ENCODE measurements around the gene TTLL6.
"Not testable (repeated sequence)": the region's sequence is repeated elsewhere in the genome, so short reads cannot be mapped to it uniquely, and the experiment has no call there.

TTLL6 gene

GRCh38 chr17:48718761-48719641 lies 98.0 kb downstream of the TTLL6 start:
- no peaks in the 10 kb centered on the region for H3K27me3 ChIP-seq (ENCODE audit: low read depth, low read length)
- no peak overlapping the region for H3K4me2 ChIP-seq (ENCODE audit: low read length)
- H3K9ac ChIP-seq (ENCODE audit: low read length), result no peak overlapping the region
- no peak for TF ChIP-seq EZH2phosphoT487 (IDR thresholded peaks at IDR 0.05; ENCODE audit: low read depth)
- TF ChIP-seq CTCF (IDR thresholded peaks at IDR 0.05; ENCODE audit: low read depth, low read length), result no peak
- H3K9me3 ChIP-seq (ENCODE audit: insufficient read depth, low read length), result no peaks in the 10 kb centered on the region
- no peak overlapping the region for H2AFZ ChIP-seq (ENCODE audit: low read depth, low read length)
- no peaks in the 10 kb centered on the region for H3K36me3 ChIP-seq (replicated peaks; ENCODE audit: low read depth, low read length)
- H4K20me1 ChIP-seq (ENCODE audit: insufficient read depth, low read length), result no peaks in the 10 kb centered on the region
- no peaks in the 10 kb centered on the region for H3K79me2 ChIP-seq (ENCODE audit: low read length)
- H3K4me1 ChIP-seq (ENCODE audit: low read length), result peaks cover 7% of the 10 kb centered on the region
- no peak overlapping the region for H3K4me3 ChIP-seq (ENCODE audit: low read length)
- no peak overlapping the region for H3K27ac ChIP-seq (ENCODE audit: low read length)

- no peaks in the 10 kb centered on the region for H3K9me3 ChIP-seq (ENCODE audit: insufficient read depth, low read length)
- peaks cover 7% of the 10 kb centered on the region for H3K4me1 ChIP-seq (ENCODE audit: low read length)
- no peak overlapping the region for H3K4me2 ChIP-seq (ENCODE audit: low read length)
- H3K27me3 ChIP-seq (ENCODE audit: low read depth, low read length), result no peaks in the 10 kb centered on the region
- no peak overlapping the region for H3K27ac ChIP-seq (ENCODE audit: low read length)
- H3K79me2 ChIP-seq (ENCODE audit: low read length), result no peaks in the 10 kb centered on the region
- no peaks in the 10 kb centered on the region for H3K36me3 ChIP-seq (replicated peaks; ENCODE audit: low read depth, low read length)
- H3K9ac ChIP-seq (ENCODE audit: low read length), result no peak overlapping the region
- H2AFZ ChIP-seq (ENCODE audit: low read depth, low read length), result no peak overlapping the region
- H4K20me1 ChIP-seq (ENCODE audit: insufficient read depth, low read length), result no peaks in the 10 kb centered on the region
- no peak overlapping the region for H3K4me3 ChIP-seq (ENCODE audit: low read length)
- TF ChIP-seq CTCF (IDR thresholded peaks at IDR 0.05; ENCODE audit: low read depth, low read length), result no peak
- TF ChIP-seq EZH2phosphoT487 (IDR thresholded peaks at IDR 0.05; ENCODE audit: low read depth), result no peak
These were observed 98.7 kb downstream of the TTLL6 start for GRCh38 chr17:48718227-48718760.

- no peaks in the 10 kb centered on the region for H3K36me3 ChIP-seq (replicated peaks; ENCODE audit: low read depth, low read length)
- H3K27ac ChIP-seq (ENCODE audit: low read length), result no peak overlapping the region
- no peaks in the 10 kb centered on the region for H3K27me3 ChIP-seq (ENCODE audit: low read depth, low read length)
- no peak overlapping the region for H3K9ac ChIP-seq (ENCODE audit: low read length)
- H3K9me3 ChIP-seq (ENCODE audit: insufficient read depth, low read length), result no peaks in the 10 kb centered on the region
- TF ChIP-seq EZH2phosphoT487 (IDR thresholded peaks at IDR 0.05; ENCODE audit: low read depth), result no peak
- TF ChIP-seq CTCF (IDR thresholded peaks at IDR 0.05; ENCODE audit: low read depth, low read length), result no peak
- H2AFZ ChIP-seq (ENCODE audit: low read depth, low read length), result no peak overlapping the region
- no peak overlapping the region for H3K4me2 ChIP-seq (ENCODE audit: low read length)
- no peaks in the 10 kb centered on the region for H3K79me2 ChIP-seq (ENCODE audit: low read length)
- peaks cover under 1% of the 10 kb centered on the region for H3K4me1 ChIP-seq (ENCODE audit: low read length)
- no peak overlapping the region for H3K4me3 ChIP-seq (ENCODE audit: low read length)
- H4K20me1 ChIP-seq (ENCODE audit: insufficient read depth, low read length), result no peaks in the 10 kb centered on the region
These were observed 99.4 kb downstream of the TTLL6 start for GRCh38 chr17:48717367-48718226.

GRCh38 chr17:48716549-48716948 lies 100.5 kb downstream of the TTLL6 start:
- not testable (repeated sequence) for H4K20me1 ChIP-seq (ENCODE audit: insufficient read depth, low read length); H3K27ac ChIP-seq (ENCODE audit: low read length); H3K27me3 ChIP-seq (ENCODE audit: low read depth, low read length)

More at GRCh38 chr17:48716549-48716948, 100.5 kb downstream of the TTLL6 start:
- not testable (repeated sequence) for H3K9ac ChIP-seq (ENCODE audit: low read length); H3K4me3 ChIP-seq (ENCODE audit: low read length); H3K9me3 ChIP-seq (ENCODE audit: insufficient read depth, low read length); H3K36me3 ChIP-seq (replicated peaks; ENCODE audit: low read depth, low read length); H3K4me1 ChIP-seq (ENCODE audit: low read length); H2AFZ ChIP-seq (ENCODE audit: low read depth, low read length); H3K79me2 ChIP-seq (ENCODE audit: low read length); H3K4me2 ChIP-seq (ENCODE audit: low read length)

Measured in OCI-LY3 (cell line).